ENCODE data around the gene PPP1R18.

DNA sequence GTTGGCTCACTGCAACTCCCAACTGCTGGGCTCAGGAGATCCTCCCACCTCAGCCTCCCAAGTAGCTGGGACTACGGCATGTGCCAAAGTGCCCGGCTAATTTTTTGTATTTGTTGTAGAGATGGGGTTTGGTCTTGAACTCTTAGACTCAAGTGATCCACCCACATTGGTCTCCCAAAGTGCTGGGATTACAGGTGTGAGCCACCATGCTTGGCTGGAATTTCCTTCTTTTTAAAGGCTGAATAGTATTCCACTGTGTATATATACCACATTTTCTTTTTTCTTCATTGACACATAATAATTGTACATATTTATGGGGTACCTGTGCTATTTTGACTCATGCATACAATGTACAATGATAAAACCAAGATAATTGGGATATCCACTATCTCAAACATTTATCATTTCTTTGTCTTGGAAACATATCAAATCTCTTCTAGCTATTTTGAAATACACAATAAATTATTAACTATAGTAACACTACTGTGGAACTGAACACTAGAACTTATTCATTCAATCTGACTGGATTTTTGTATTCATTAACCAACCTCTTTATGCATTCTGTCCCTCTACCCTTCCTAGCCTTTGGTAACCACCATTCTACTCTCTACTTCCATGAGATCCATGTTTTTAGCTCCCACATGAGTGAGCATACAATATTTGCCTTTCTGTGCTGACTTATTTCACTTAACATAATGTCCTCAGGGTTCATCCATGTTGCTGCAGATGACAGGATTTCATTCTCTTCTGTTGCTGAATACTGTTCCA is 22.8 kb upstream of the PPP1R18 start:
- TF ChIP-seq POLR2A (IDR thresholded peaks at IDR 0.05) (no peak), CTCF (IDR thresholded peaks at IDR 0.05) (no peak)

All from body of pancreas (tissue), 4 donors.